ENCODE data around the gene GCNT1.
"Not testable (repeated sequence)": the region's sequence is repeated elsewhere in the genome, so short reads cannot be mapped to it uniquely, and the experiment has no call there.

GCNT1 gene

DNA sequence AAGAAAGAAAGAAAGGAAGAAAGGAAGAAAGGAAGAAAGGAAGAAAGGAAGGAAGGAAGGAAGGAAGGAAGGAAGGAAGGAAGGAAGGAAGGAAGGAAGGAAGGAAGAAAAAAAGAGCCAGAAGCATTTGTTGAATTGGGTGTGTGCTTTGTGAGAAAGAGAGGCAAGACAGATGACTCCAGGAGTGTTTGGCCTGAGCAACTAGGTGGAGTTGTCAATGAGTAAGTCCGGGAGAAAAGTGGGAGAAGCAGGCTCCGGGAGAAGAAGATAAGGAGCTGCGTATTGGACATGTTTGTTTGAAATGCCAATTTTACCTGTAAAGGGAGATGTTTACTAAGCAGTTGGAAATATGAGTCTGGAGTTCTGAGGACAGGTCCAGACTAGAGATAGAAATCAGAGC is 15.1 kb upstream of the GCNT1 start:
- DNase-seq (ENCODE audit: low spot score), result no peak

DNA sequence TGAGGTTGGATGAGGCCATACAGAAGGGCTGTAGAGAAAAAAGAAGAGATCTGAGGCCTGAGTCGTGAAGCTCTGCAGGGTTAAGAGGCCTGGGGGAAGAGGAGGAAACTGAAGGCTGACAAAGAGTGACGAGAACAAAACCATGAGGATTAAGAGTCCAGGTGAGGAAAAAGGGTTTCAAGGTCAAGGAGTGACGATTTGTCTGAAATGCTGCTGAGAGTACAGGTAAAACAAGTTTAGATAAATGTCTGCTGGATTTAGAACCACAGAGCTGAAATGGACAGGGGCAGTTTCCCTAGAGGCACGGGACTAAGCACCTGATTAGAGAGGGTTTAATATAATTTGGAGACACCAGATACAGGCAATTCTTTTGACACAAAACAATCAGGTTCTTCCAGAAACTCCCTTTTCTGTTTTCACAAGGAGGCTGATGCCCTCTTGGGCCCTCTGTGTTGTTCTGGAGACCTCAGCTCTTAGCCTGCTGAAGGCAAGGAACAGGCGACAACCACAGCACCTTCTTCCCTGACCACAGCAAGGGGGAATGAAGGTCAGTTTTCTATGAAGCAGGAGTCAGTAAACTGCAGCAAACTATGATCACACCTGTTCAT is 14.6 kb upstream of the GCNT1 start:
- no peak for DNase-seq (ENCODE audit: low spot score)

DNA sequence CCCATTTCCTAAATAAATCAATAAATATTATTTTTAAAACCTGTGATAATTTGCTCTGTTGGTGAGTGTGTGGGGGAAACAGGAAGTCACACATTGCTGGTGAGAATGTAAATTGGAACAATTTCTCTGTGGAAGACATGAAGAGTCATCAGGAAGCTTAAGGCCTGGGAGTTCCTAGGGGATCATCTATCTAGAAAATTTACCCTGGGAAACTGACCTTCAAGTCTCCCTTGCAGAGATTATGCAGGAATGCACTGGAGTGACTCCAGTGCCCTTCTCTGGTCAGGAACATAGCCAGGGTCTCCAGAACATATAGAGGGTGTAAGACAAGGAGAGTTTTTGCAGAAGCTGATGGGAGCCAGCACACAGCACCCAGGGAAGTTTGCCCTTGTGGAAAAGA is 13.0 kb upstream of the GCNT1 start:
- DNase-seq (ENCODE audit: low spot score), result no peak

DNA sequence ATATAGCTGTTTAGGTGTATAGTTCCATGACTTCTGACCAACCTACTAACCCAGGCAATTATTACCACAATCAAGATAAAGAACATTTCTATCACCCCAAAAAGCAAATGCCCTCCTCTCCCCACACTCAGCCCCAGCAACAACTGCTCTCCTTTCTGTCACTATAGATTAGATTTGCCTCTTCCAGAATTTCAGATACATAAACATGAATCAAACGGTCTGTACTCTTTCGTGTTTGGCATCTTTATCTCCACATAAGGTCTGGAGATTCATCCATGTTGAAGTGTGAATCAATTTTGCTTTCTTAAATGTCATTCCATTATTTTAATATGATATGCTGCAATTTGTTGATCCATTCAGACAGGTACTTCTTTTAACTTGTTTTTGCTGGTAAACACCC is 10.5 kb upstream of the GCNT1 start:
- DNase-seq (ENCODE audit: low spot score), result no peak

DNA sequence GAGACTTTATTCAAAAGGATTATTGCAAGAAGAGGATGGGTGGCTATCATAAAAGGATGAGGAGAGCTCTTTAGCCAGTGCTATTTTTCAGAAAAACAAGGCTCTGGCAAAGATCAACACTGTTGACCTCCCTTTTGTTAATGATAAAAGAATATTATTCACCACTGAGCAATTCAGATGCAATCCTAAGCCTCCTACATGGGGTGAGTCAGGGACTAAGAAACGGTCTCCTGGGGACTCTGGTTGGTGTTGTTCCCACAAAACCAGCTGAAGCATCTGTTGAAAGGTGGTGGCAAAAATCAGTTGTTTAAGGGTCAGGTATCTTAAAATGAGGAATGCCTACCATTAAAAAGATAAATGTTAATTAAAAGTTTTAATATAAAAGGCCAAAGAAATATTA is 7.7 kb upstream of the GCNT1 start:
- DNase-seq (ENCODE audit: low spot score), result no peak

DNA sequence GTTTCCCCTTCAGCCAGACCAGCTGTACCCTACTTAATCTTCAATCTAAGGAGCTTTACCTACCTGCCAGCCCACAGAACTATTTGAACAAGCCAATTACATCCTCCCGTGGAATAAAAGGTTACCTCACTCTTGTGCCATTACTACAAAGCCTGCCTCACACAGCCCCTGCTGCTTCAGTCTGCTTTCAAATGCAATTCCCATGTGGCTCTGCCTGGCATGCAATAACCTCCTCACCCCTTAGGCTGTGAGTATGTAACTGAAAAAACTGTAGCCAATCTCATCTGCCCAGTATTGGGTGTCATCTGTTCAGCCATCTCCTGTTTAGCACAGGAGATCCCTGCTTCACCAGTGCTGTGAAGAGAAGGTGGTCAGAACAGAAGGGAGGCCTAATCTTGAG is 6.1 kb upstream of the GCNT1 start:
- no peak for DNase-seq (ENCODE audit: low spot score)

DNA sequence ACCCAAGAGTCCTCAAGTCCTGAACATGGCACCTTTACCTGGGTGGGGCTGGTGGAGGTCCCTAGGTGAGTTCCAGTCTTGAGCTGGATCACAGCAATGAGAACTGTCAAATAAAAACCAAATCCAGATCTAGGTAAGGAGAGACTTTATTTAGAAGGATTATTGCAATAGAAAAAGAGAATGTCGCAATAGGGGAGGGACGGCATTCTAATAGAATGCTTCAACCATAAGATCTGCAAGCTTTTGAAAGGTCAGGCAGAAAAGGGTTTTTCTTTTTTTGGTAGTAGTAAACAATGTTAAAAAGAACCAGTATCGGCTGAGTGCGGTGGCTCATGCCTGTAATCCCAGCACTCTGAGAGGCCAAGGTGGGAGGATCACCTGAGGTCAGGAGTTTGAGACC is 5.2 kb upstream of the GCNT1 start:
- no peak for DNase-seq (ENCODE audit: low spot score)

DNA sequence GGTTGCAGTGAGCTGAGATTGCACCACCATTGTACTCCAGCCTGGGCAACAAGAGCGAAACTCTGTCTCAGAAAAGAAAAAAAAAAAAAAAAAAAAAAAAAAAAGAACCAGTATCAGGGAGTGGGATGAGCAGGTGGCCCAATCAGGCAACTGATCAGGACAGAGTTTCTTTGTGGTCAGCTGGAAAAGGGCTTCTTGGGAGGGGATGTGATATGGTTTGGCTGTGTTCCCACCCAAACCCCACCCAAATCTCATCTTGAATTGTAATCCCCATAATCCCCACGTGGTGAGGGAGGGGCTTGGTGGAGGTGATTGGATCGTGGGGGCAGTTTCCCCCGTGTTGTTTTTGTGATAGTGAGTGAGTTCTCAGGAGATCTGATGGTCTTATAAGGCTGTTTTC is 4.7 kb upstream of the GCNT1 start:
- DNase-seq (ENCODE audit: low spot score), result no peak

DNA sequence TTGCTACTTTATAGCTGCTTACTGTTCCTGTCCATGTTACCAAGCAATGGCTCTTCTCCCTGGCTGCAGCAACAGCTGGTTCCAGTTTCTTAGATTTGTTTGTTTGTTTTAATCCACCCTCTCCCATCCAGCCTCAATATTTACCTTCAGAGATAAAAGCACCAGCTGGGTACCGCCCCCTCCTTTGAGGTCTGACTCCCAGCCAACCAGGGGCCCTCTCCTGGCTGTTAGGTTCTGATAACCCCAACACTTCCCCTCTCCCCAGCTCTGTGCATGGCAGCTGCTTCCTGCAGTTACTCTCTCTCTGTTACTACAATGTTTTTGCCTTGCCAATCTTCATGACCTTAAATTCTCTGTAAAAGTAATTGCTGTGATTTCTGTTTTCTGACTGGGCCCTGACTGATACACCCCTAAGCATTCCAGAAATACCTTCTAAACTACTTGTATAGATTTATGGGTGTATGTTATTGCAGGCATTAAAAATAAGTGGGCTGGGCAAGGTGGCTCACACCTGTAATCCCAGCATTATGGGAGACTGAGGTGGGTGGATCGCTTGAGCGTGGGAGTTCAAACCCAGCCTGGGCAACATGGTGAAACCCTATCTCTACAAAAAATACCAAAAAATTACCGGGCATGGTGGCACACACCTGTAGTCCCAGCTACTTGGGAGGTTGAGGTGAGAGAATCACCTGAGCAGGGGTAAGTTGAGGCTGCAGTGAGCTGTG is 2.6 kb upstream of the GCNT1 start:
- no peak for DNase-seq (ENCODE audit: low spot score)

DNA sequence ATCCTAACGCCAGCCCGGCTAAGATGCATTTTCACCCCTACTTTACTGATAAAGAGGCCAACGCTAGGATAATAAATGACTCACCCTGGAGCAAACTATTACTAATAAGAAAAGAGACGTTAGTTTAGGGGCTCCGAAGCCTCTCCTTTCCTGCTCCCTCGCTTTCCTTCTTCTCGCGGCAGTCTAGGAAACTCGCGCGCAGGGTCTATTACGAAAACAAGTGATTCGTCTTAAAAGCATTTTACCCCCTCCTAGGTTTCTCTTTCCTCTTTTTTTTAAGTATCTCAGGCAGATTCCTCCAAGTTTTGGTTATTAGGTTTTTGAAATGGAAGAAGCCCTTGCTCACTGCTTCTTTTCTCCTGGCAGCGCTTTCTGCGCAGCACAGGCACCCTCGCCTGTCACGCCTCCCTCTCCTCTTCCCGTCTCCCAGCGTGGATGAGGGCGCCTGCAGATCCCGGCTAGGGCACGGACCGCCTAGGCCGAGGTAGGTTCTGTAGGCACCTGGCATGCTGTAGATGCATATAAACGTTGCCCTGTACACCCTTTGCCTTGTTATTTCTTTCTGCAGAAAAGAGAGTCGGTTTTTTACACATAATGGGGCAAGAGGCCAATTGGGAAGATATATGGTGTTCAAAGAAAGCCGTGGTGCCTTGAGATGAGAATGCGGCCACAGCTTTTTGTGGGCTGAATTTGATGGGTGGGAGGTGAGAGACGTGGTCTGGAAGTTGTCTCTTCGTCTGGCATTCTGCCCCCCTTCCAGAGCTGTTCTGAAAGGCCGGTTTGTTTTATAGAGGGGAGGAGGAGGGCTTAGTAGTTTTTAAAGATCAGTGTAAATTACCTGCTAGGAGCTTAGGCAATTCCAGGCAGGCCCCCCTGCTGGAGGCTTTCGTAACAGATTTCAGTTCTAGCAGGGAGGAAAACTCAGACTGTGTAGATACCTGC is 983 bp downstream of the GCNT1 start:
- DNase-seq (ENCODE audit: low spot score), result peak; percentile 34

DNA sequence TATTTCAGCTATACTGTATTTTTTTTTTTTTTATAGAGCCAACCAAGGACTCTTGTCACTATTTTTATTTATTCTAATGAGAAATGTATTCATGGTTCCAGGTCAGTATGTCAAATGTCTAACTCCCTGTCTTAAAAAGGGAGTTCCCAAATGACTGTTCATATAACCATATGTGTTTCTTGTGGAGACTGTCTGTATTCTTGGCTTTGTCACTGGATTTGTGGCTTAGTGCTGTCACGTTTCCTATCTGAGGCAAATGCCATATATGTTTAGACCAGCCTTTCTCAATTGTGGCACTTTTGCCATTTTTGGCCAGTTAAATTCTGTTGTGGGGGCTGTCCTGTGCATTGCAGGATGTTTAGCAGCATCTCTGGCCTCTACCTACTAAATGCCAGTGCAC is 3.1 kb downstream of the GCNT1 start:
- no peak for DNase-seq (ENCODE audit: low spot score)

DNA sequence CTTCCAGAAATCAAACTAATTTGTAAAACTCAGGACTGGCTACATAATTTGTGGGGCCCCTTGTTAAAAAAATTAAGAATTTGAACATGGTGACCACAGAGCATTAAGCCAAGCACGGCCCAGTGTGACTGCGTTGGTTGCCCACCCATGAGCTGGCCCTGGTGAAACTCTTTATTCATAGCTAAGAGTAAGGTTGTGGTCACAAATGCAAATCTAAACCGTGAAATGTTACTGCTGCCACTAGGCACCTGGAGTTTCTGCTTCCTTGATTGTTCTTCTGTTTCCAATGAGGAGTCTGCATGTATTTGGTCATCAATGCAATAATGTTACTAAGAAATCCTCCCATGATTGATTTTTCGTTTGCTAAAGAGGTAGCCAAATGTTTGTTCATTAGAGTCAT is 4.2 kb downstream of the GCNT1 start:
- DNase-seq (ENCODE audit: low spot score), result no peak

DNA sequence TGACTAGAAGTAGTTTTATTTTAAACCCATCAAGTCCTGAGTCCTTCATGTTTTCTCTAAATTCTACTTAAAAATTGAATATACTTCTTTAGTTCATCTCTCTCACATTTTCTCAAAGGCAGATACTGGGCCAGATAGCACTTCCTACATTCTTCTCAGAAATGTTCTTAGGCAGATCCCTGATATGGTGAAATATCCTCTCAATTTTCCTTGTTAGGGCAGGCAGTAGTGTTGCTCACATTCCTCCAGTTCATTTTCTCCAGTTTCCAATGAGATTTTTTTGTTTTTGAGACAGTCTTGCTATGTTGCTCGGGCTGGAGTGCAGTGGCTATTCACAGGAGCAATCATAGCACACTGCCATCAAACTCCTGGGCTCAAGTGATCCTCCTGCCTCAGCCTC is 5.7 kb downstream of the GCNT1 start:
- DNase-seq (ENCODE audit: low spot score), result no peak

DNA sequence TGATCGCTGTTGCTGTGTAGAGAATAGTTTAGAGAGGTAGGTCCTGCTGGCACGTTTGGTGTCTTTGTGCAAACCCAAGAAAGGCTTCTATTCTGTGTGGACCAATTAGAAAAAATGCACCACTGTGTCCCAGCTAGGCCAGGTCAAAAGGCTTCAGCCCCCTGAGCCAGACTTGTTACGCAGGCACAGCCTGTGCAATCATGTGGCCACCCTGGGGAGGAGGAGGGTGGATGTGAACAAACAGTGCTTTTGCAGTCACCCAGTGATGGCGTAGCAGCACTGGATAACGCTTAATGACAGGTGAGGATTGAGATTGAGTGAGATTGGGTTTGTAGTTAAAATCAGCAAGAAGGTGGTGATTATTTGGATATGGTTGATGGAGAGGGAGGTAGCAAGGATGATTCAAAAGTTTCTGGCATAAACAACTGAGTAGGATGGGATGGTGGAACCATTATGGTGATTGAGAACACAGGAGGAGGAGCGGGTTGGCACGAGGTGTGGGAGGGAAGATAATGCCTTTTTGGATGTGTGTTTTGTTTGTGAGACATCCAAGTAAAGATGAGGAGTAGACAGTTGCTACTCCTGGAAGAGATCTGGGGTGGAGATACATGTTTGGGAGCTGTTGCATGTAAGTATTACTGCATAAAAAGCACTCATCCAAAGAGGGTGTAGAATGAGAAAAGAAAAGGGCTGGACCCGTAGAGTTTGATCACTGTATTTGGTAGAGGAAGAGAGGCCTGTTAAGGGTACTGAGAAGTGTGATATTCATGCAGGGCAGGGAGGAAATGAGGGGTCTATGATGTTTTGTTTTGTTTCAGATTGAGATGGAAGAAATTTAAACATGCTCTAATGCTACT is 6.7 kb downstream of the GCNT1 start:
- no peak for DNase-seq (ENCODE audit: low spot score)

DNA sequence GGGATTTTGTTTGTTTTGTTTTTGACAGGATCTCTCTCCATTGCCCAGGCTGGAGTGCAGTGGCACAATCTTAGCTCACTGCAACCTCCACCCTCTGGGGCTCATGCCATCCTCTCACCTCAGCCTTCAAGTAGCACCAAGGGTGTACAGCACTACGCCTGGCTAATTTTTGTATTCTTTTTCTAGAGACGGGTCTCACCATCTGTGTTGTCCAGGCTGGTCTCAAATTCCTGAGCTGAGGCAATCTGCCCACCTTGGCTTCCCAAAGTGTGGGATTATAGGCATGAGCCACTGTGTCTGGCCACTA is 7.3 kb downstream of the GCNT1 start:
- DNase-seq (ENCODE audit: low spot score), result no peak

DNA sequence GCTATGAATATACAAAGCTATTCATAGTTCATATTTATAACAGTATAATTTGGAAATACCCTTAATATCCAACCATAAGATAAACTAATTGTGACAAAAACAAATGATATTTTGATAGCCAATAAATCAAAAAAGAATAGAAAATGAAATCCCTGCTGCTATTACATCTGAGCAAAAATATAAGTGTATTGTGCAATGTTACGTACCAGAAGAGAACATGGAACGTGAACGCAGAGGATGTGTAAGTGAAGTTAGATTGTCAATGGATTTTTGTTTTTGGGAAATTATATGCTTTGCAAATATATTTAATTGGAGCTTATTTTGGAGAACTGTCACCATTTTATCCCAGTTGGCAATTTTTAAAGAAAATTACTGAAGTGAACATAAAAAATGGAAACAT is 15.4 kb downstream of the GCNT1 start:
- DNase-seq (ENCODE audit: low spot score), result no peak

DNA sequence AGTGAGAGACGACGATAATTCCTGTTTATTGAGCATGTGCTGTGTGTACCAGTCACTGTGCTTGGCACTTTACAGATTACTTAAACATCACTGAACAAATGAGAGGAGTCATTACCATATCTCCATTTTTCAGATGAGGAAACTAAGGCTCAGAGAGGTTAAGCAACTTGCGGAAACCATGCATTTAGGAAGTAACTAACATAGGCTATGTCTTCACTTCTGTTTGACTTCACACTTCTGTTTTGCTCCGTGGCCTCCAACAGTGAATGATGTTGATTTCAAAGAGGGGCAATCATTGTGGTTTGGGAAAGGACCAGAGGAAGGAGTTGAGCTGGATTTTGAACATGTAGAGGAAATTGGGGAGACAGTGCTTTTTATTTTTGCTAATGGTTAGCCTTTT is 16.7 kb downstream of the GCNT1 start:
- DNase-seq (ENCODE audit: low spot score), result no peak

DNA sequence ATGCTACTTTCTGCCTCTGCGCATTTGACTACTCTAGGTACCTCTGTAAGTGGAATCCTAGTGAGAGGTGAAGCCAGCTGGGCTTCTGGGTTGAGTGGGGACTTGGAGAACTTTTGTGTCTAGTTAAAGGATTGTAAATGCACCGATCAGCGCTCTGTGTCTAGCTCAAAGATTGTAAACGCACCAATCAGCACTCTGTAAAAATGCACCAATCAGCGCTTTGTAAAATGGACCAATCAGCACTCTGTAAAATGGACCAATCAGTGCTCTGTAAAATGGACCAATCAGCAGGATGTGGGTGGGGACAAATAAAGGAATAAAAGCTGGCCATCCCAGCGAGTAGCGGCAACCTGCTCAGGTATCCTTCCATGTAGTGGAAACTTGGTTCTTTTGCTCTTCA is 18.8 kb downstream of the GCNT1 start:
- DNase-seq (ENCODE audit: low spot score), result not testable (repeated sequence)

DNA sequence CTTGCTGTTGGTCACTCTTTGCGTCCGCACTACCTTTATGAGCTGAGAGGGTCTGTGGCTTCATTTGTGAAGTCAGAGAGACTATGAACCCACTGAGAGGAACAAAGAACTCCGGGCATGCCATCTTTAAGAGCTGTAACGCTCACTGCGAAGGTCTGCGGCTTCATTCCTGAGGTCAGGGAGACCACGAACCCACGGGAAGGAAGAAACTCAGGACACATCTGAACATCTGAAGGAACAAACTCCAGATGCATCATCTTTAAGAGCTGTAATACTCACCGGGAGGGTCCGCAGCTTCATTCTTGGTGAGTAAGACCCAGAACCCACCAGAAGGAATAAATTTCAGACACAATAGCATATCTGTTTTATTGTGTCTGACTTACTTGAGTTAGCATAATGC is 19.2 kb downstream of the GCNT1 start:
- DNase-seq (ENCODE audit: low spot score), result no peak

DNA sequence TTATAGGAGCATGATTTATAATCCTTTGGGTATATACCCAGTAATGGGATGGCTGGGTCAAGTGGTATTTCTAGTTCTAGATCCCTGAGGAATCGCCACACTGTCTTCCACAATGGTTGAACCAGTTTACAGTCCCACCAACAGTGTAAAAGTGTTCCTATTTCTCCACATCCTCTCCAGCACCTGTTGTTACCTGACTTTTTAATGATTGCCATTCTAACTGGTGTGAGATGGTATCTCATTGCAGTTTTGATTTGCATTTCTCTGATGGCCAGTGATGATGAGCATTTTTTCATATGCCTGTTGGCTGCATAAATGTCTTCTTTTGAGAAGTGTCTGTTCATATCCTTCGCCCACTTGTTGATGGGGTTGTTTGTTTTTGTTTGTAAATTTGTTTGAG is 20.4 kb downstream of the GCNT1 start:
- DNase-seq (ENCODE audit: low spot score), result not testable (repeated sequence)

DNA sequence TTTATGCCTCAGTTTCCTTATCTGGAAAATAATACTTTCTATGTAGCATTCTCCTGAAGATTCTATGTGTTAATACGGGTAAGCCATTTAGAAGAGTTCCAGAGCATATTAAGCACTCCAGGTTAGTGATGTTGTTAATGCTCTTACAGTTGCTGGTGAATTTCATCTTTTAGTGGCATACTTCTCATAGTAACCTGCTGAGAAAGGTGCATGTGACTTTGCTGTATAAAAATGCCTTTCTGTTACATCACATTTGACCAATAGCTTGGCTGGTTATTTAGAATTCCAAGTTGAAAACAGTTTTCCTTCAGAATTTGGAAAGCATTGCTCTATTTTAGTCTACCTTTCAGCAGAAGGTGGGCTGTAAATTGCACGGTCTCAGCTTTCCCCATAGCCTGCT is 27.2 kb downstream of the GCNT1 start:
- DNase-seq (ENCODE audit: low spot score), result no peak

DNA sequence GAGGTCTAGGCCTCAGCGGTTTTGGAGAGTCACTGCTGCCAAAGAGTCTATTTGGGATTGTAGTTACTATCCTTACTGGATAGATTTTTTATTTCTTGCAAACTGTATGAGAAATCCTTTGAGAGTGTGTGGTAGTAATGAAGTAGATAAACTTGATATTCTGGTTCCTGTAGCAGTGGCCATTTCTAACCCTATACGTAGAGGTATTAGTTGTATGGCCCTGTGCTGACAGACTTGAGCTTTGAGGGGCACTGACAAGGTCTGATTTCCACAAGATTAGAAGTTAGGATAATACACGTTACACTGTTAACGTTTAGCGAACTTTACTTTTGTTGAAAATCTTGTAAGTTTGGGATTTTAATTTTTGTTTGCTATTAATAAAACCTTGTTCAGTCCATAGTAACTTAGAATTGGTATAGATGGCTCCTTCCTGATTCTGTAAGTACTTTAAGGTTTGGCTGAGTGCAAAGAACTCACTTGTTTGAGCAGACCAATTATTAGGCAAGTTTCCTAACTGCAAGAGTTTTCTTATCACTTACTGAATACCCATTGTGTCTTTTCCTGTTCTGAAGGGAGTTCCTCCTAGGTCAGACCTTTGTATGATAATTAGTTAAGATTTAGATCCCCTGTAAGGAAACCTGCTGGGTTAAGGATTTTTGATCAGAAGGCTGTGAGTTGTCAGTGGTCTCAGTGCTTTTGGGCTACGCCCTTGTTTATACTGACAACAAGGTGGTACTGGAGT is 31.4 kb downstream of the GCNT1 start:
- DNase-seq (ENCODE audit: low spot score), result no peak

Measured in kidney capillary endothelial cell (primary cell).